ENCODE measurements around the gene ABRACL.
"Not testable (repeated sequence)": the region's sequence is repeated elsewhere in the genome, so short reads cannot be mapped to it uniquely, and the experiment has no call there.

ABRACL gene

DNA sequence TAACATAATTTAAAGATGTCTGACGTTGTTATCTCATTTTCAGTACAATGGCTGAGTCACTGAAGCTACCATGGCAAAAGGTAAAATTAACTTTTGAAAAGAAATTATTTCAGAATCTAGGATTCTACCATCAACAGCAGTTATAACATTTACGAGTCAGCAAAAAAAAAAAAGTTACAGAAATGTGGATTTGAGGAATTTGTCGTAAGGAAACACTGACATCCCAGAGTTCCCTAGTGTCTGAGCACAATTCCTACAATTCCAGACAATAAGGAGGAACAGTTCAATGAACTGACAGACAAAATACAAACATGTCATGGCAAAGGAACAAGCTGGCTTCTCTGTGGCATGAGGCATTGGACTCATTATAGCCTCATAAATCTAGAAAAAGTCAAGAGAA is 19.1 kb downstream of the ABRACL start:
- in situ Hi-C loops (cut with HindIII; ENCODE audit: low pct_ligation_motif_present, low sequenced_read_pairs) = no loop called here
- no peak for DNase-seq
- no peak overlapping the region for H3K4me3 ChIP-seq (ENCODE audit: low read depth, low read length)
- TF ChIP-seq, protein P1, sequence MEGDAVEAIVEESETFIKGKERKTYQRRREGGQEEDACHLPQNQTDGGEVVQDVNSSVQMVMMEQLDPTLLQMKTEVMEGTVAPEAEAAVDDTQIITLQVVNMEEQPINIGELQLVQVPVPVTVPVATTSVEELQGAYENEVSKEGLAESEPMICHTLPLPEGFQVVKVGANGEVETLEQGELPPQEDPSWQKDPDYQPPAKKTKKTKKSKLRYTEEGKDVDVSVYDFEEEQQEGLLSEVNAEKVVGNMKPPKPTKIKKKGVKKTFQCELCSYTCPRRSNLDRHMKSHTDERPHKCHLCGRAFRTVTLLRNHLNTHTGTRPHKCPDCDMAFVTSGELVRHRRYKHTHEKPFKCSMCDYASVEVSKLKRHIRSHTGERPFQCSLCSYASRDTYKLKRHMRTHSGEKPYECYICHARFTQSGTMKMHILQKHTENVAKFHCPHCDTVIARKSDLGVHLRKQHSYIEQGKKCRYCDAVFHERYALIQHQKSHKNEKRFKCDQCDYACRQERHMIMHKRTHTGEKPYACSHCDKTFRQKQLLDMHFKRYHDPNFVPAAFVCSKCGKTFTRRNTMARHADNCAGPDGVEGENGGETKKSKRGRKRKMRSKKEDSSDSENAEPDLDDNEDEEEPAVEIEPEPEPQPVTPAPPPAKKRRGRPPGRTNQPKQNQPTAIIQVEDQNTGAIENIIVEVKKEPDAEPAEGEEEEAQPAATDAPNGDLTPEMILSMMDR (IDR thresholded peaks at IDR 0.05; ENCODE audit: low read depth, low read length, missing control alignments) = no peak
- H3K36me3 ChIP-seq (replicated peaks) = peaks cover under 1% of the 10 kb centered on the region
- H3K27me3 ChIP-seq (replicated peaks) = no peaks in the 10 kb centered on the region
- H3K27ac ChIP-seq = no peak overlapping the region

DNA sequence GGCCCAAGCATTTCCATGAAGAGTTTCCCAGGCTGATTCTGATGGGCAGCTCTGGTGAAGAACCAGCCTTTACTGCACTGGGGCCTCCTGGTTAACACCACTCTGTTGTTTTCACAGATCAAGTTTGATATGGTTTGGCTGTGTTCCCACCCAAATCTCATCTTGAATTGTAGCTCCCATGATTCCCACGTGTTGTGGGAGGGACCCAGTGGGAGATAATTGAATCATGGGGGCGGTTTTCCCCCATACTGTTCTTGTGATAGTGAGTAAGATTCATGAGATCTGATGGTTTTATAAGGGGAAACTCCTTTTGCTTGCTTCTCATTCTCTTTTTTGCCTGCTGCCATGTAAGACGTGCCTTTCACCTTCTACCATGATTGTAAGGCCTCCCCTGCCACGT is 20.4 kb downstream of the ABRACL start:
- DNase-seq; H3K36me3 ChIP-seq (replicated peaks); H3K27me3 ChIP-seq (replicated peaks); H3K4me3 ChIP-seq (ENCODE audit: low read depth, low read length); H3K27ac ChIP-seq; in situ Hi-C loops (cut with HindIII; ENCODE audit: low pct_ligation_motif_present, low sequenced_read_pairs): not testable (repeated sequence)

DNA sequence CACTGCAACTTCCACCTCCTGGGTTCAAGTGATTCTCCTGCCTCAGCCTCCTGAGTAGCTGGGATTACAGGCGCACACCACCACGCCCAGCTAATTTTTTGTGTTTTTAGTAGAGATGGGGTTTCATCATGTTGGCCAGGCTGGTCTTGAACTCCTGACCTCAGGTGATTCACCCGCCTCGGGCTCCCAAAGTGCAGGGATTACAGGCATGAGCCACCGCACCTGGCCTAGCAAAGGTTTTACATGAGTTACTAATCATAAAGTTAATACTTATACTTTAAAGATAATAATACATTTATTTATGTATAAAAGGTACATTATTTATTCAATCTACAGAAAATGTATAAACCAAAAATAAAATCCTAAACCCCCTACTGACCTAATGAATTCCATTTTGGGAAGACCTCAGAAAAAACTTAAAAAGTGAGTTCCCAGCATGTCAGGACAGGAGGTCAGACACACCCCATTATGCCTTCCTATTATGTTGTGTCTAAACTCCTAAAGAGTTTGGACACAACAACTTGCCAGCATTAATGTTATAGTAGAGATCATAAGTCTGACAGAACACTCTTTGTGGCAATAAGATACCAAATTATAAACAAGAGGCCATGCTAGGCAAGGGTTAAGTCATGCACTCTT is 21.7 kb downstream of the ABRACL start:
- H3K27me3 ChIP-seq (replicated peaks); in situ Hi-C loops (cut with HindIII; ENCODE audit: low pct_ligation_motif_present, low sequenced_read_pairs); H3K4me3 ChIP-seq (ENCODE audit: low read depth, low read length); H3K27ac ChIP-seq; H3K36me3 ChIP-seq (replicated peaks); DNase-seq: not testable (repeated sequence)

DNA sequence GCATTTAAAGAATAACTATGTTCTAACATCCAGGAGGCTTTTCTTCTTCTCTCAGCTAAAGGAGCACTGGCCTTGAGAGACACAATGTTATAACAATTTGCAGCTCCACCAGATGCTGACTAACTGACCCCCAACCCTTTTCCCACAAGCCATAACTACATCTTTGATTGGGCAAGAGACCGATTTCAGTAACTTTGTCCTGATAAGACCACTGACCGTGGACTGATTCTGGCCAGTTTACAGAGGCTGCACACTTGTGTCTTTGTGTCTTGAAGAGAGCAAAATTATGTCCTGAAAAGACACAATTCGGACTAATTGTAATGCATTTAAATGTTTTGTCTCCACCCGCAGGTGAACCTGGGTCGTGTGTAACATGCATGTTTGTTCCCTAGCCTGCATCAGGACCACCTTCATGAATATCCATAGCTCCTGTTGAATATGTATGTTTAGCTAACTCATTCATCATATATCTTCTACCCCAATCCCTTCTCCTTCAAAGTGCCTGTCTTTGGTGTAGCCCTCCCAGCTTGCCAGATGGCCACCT is 22.3 kb downstream of the ABRACL start:
- DNase-seq = no peak
- in situ Hi-C loops (cut with HindIII; ENCODE audit: low pct_ligation_motif_present, low sequenced_read_pairs) = no loop called here
- H3K4me3 ChIP-seq (ENCODE audit: low read depth, low read length) = no peak overlapping the region
- no peaks in the 10 kb centered on the region for H3K27me3 ChIP-seq (replicated peaks)
- no peaks in the 10 kb centered on the region for H3K36me3 ChIP-seq (replicated peaks)
- H3K27ac ChIP-seq = no peak overlapping the region
- TF ChIP-seq, protein P1 (IDR thresholded peaks at IDR 0.05; ENCODE audit: low read depth, low read length, missing control alignments) = no peak

DNA sequence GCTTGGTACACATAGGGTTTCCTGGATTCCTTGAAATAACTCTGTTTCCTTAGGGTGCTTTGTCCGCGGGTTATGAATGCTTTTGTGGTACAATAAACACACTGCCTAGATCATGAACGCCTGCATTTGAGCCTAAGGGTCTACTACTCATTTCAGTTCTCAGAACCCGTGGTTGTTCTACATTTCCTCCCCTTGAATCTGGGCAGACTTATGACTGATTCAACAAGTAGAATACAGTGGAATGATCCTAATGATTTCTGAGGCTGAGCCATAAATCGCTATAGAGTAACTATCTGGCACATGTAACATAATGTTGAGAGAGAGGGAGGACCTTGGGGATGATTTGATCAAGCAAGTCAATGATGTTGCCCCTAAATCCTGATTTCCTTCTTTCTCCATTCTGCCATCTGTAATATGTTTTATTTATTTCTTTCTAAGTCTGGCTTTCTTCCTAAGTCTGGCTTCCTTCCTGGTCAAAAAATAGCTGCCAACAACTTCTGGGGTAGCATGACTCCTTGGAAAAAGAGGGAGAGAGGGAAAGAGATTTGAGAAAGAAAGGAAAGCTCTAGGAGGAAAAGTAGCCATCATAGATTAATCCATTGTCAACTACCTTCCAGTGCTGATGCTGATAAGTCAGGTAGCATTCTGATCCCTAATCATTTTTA is 23.0 kb downstream of the ABRACL start:
- H3K36me3 ChIP-seq (replicated peaks) = no peaks in the 10 kb centered on the region
- no peak overlapping the region for H3K4me3 ChIP-seq (ENCODE audit: low read depth, low read length)
- no peaks in the 10 kb centered on the region for H3K27me3 ChIP-seq (replicated peaks)
- TF ChIP-seq, protein P1 (IDR thresholded peaks at IDR 0.05; ENCODE audit: low read depth, low read length, missing control alignments) = no peak
- no peak for DNase-seq
- H3K27ac ChIP-seq = no peak overlapping the region
- in situ Hi-C loops (cut with HindIII; ENCODE audit: low pct_ligation_motif_present, low sequenced_read_pairs) = no loop called here

DNA sequence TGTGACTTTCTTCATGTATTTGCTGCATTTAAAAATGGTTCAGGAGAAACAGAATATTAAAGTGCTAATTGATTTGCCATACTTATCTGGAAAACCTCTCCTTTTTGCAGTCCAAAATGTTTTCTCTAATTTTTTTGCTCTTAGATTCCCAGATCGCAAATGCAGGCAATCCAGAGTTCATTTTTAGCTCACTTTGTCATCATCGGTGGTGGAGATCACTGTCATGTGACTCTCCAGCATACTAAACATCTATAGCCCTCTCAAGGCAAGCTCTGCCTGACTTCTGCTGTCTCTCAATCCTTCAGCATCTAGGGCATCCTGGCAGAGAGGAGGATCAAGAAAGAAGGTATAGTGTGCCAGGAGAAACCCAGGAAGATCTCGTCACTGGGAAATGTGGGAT is 24.8 kb downstream of the ABRACL start:
- H3K36me3 ChIP-seq (replicated peaks) = no peaks in the 10 kb centered on the region
- H3K27me3 ChIP-seq (replicated peaks) = no peaks in the 10 kb centered on the region
- no peak overlapping the region for H3K27ac ChIP-seq
- TF ChIP-seq, protein P1 (IDR thresholded peaks at IDR 0.05; ENCODE audit: low read depth, low read length, missing control alignments) = no peak
- no peak for DNase-seq
- H3K4me3 ChIP-seq (ENCODE audit: low read depth, low read length) = no peak overlapping the region
- in situ Hi-C loops (cut with HindIII; ENCODE audit: low pct_ligation_motif_present, low sequenced_read_pairs) = no loop called here

All from brain microvascular endothelial cell (primary cell).